Ishikawa (cell line): ENCODE results near the gene NSUN6.

Experiments used
- CEBPB ChIP-seq: IDR thresholded peaks from 2 replicates; pipeline ENCODE4 v1.6.1; 2012
- CREB1 ChIP-seq: IDR thresholded peaks from 2 replicates; pipeline ENCODE4 v1.6.1; 2012; ENCODE audit warnings: low read depth
- EGR1 ChIP-seq: IDR thresholded peaks from 2 replicates; pipeline ENCODE4 v1.6.1; 2012
- EP300 ChIP-seq: IDR thresholded peaks from 2 replicates; pipeline ENCODE4 v1.6.1; 2012; ENCODE audit warnings: borderline replicate concordance
- FOXM1 ChIP-seq: IDR thresholded peaks from 2 replicates; pipeline ENCODE4 v1.6.1; 2012; ENCODE audit warnings: low read depth, borderline replicate concordance
- MAX ChIP-seq: IDR thresholded peaks from 2 replicates; pipeline ENCODE4 v1.6.1; 2012
- NFIC ChIP-seq: IDR thresholded peaks from 2 replicates; pipeline ENCODE4 v1.6.1; 2012
- RAD21 ChIP-seq: IDR thresholded peaks from 2 replicates; pipeline ENCODE4 v1.6.1; 2012; ENCODE audit warnings: low read depth
- REST ChIP-seq: IDR thresholded peaks from 2 replicates; pipeline ENCODE4 v1.6.1; 2012; ENCODE audit warnings: low read depth, mild to moderate bottlenecking
- TAF1 ChIP-seq: IDR thresholded peaks from 2 replicates; pipeline ENCODE4 v1.6.1; 2012; ENCODE audit warnings: low read depth, mild to moderate bottlenecking
- TCF12 ChIP-seq: IDR thresholded peaks from 2 replicates; pipeline ENCODE4 v1.6.1; 2012; ENCODE audit warnings: low read depth
- TEAD4 ChIP-seq: IDR thresholded peaks from 2 replicates; pipeline ENCODE4 v1.6.1; 2012
- USF1 ChIP-seq: IDR thresholded peaks from 2 replicates; pipeline ENCODE4 v1.6.1; 2012
- YY1 ChIP-seq: IDR thresholded peaks from 2 replicates; pipeline ENCODE4 v1.6.1; 2012; ENCODE audit warnings: low read depth
- ZBTB7A ChIP-seq: IDR thresholded peaks from 2 replicates; pipeline ENCODE4 v1.6.1; 2012; ENCODE audit warnings: low read depth

Gene NSUN6

GRCh38 chr10:18527687-18528086 lies 123.7 kb downstream of the NSUN6 start:
- TF ChIP-seq ZBTB7A (no peak), CEBPB (no peak), TEAD4 (no peak), NFIC (no peak)

GRCh38 chr10:18523858-18524257 lies 127.5 kb downstream of the NSUN6 start:
- TF ChIP-seq MAX (no peak), NFIC (no peak), USF1 (no peak), CREB1 (no peak), CEBPB (no peak), FOXM1 (no peak), YY1 (no peak), REST (no peak), ZBTB7A (no peak), EP300 (no peak), TAF1 (no peak), TCF12 (no peak), TEAD4 (no peak)

GRCh38 chr10:18523025-18523424 lies 128.4 kb downstream of the NSUN6 start:
- TF ChIP-seq USF1 (no peak), CEBPB (no peak), EP300 (no peak), CREB1 (no peak), NFIC (no peak), TCF12 (no peak), MAX (no peak), RAD21 (no peak), ZBTB7A (no peak), FOXM1 (no peak), TEAD4 (no peak), REST (no peak), TAF1 (no peak)

- TF ChIP-seq USF1 (no peak), REST (no peak), YY1 (no peak), RAD21 (no peak), ZBTB7A (no peak), CREB1 (no peak), EP300 (no peak), MAX (no peak), CEBPB (no peak), FOXM1 (no peak), NFIC (no peak), TCF12 (no peak), TEAD4 (no peak), TAF1 (no peak), EGR1 (no peak)
These were observed 134.5 kb downstream of the NSUN6 start for GRCh38 chr10:18516851-18517250.
